Neural crest cell (in vitro differentiated cells): Measurements from ENCODE around the gene GALNT17. TPM values are rescaled to one million over a fixed set of nuclear protein-coding genes. Genes with fewer than 3 reads are reported as not detected.
A peak's percentile ranks its signal among the peaks of the same experiment; 100 is the strongest.

Experiments
- DNase-seq: peaks from one replicate; pipeline ENCODE4 v3.0.0; 2021; ENCODE audit warnings: low read depth, mixed read lengths, low spot score
- H3K27ac Mint-ChIP-seq: one replicate; pipeline ENCODE4 v1.8.0; 2021; ENCODE audit warnings: mild to moderate bottlenecking, mixed read lengths; ENCODE audit not compliant: unreplicated experiment
- H3K27me3 Mint-ChIP-seq: 2 replicates; pipeline ENCODE4 v1.8.0; 2021; ENCODE audit warnings: low read depth, mild to moderate bottlenecking, mixed read lengths
- H3K36me3 Mint-ChIP-seq: 2 replicates; pipeline ENCODE4 v1.8.0; 2021; ENCODE audit warnings: low read depth, mild to moderate bottlenecking, mixed read lengths
- H3K4me1 Mint-ChIP-seq: 2 replicates; pipeline ENCODE4 v1.8.0; 2021; ENCODE audit warnings: mixed read lengths
- H3K4me3 Mint-ChIP-seq: one replicate; pipeline ENCODE4 v1.8.0; 2021; ENCODE audit warnings: mild to moderate bottlenecking, mixed read lengths
- H3K9me3 Mint-ChIP-seq: 2 replicates; pipeline ENCODE4 v1.8.0; 2021; ENCODE audit warnings: mixed read lengths
- CTCF ChIP-seq: fragments of 200-600 bp; sonication (generic); conservative IDR thresholded peaks from 2 replicates; pipeline ENCODE4 v1.5.0; 2021; ENCODE audit warnings: antibody characterized with exemption, mild to moderate bottlenecking
- total RNA-seq: library from RNA; stranded (reverse); gene quantifications from 2 replicates; pipeline ENCODE4 v1.2.1, GENCODE V29; 2021

GALNT17 gene
- total RNA-seq, 1 donor from 2014 or later: 11.0 TPM

GRCh38 chr7:71504697-71505441, 372.9 kb downstream of the GALNT17 start:
- DNase-seq: no peak
- Mint-ChIP-seq H3K4me1 (peaks cover 15% of the 10 kb centered on the region), H3K9me3 (peaks cover 3% of the 10 kb centered on the region), H3K36me3 (no peaks in the 10 kb centered on the region), H3K4me3 (no peak overlapping the region), H3K27me3 (no peaks in the 10 kb centered on the region), H3K27ac (no peak overlapping the region)
- TF ChIP-seq CTCF: no peak

- H3K9me3 Mint-ChIP-seq: peaks cover 3% of the 10 kb centered on the region
- DNase-seq: no peak
- H3K27me3 Mint-ChIP-seq: no peaks in the 10 kb centered on the region
- H3K27ac Mint-ChIP-seq: no peak overlapping the region
- H3K4me3 Mint-ChIP-seq: no peak overlapping the region
- no peak for TF ChIP-seq CTCF
- H3K4me1 Mint-ChIP-seq: peaks cover 21% of the 10 kb centered on the region
- H3K36me3 Mint-ChIP-seq: no peaks in the 10 kb centered on the region
These were observed 374.9 kb downstream of the GALNT17 start for GRCh38 chr7:71506822-71507221.

- H3K36me3 Mint-ChIP-seq: no peaks in the 10 kb centered on the region
- no peak overlapping the region for H3K27ac Mint-ChIP-seq
- H3K4me1 Mint-ChIP-seq: peaks cover 21% of the 10 kb centered on the region
- H3K4me3 Mint-ChIP-seq: no peak overlapping the region
- no peak for TF ChIP-seq CTCF
- H3K27me3 Mint-ChIP-seq: no peaks in the 10 kb centered on the region
- peaks cover 1% of the 10 kb centered on the region for H3K9me3 Mint-ChIP-seq
- DNase-seq: no peak
These were observed 376.0 kb downstream of the GALNT17 start for GRCh38 chr7:71507680-71508602.

- H3K4me3 Mint-ChIP-seq: no peak overlapping the region
- no peak for DNase-seq
- H3K36me3 Mint-ChIP-seq: peaks cover 2% of the 10 kb centered on the region
- H3K27ac Mint-ChIP-seq: no peak overlapping the region
- TF ChIP-seq CTCF: no peak
- peaks cover under 1% of the 10 kb centered on the region for H3K9me3 Mint-ChIP-seq
- no peaks in the 10 kb centered on the region for H3K27me3 Mint-ChIP-seq
- peaks cover 21% of the 10 kb centered on the region for H3K4me1 Mint-ChIP-seq
These were observed 377.4 kb downstream of the GALNT17 start for GRCh38 chr7:71509381-71509780.

- peak; percentile 5 for DNase-seq
- Mint-ChIP-seq H3K36me3 (peaks cover 18% of the 10 kb centered on the region), H3K9me3 (peaks cover 17% of the 10 kb centered on the region), H3K4me1 (peaks cover 15% of the 10 kb centered on the region), H3K4me3 (no peak overlapping the region), H3K27ac (no peak overlapping the region), H3K27me3 (no peaks in the 10 kb centered on the region)
- TF ChIP-seq CTCF: peak; percentile 48
These were observed 379.4 kb downstream of the GALNT17 start for GRCh38 chr7:71511361-71511807.
